Motor neuron (in vitro differentiated cells): ENCODE measurements around the gene THSD7A. TPM values are rescaled to one million over a fixed set of nuclear protein-coding genes. Genes with fewer than 3 reads are reported as not detected.

Experiments
- ATAC-seq, 8 experiments: fragments of 200-7000 bp; cut with Tn5 transposase; replicated peaks in 6 of 8; 2 replicates each; pipeline ENCODE4 v1.8.0; 2021; ENCODE audit warnings: mild to moderate bottlenecking in 8 of 8, moderate library complexity in 8 of 8
- H3K27ac ChIP-seq, 2 donors: fragments of 250-450 bp; sonication (Bioruptor Pico); 2 replicates each; pipeline ENCODE4 v1.9.0; 2021; ENCODE audit warnings: antibody characterized with exemption in 2 of 2, mild to moderate bottlenecking in 2 of 2, moderate library complexity in 1 of 2
- H3K4me1 ChIP-seq, 2 donors: fragments of 250-450 bp; sonication (Bioruptor Pico); replicated peaks in 1 of 2; 2 replicates each; pipeline ENCODE4 v1.6.1; 2021; ENCODE audit warnings: antibody characterized with exemption in 2 of 2, mild to moderate bottlenecking in 2 of 2, moderate library complexity in 1 of 2
- H3K4me3 ChIP-seq, 5 donors: fragments of 250-450 bp; sonication (Bioruptor Pico); 2 replicates each; pipeline ENCODE4 v1.9.0; 2021; ENCODE audit warnings: antibody characterized with exemption in 5 of 5, mild to moderate bottlenecking in 5 of 5, moderate library complexity in 4 of 5
- WGBS, 10 experiments: fragments of 450-650 bp; shearing (Covaris generic); methylation state at CpG; one replicate each; pipeline ENCODE4 v1.0.0; 2022; 5-methylcytosine and 5-hydroxymethylcytosine counted together
- in situ Hi-C, 9 experiments: fragments of 400-800 bp; cut with MboI; loops; one replicate each; pipeline ENCODE4 v1.15.0; 2021; ENCODE audit warnings: low sequenced_read_pairs in 9 of 9, low pct_unique_long_range_greater_than_20kb in 2 of 9; ENCODE audit not compliant: unreplicated experiment in 9 of 9
- total RNA-seq, 8 experiments: library from RNA; unstranded; fragments of 300-600 nt; gene quantifications; 2 replicates each; pipeline versions ENCODE4 v1.2.3 to v1.2.4, GENCODE V29; 2022

Gene THSD7A
- total RNA-seq, 8 experiments from 2014 or later: 1.1 to 24.7 (median 9.6) TPM

- no peak overlapping the region for H3K4me3 ChIP-seq
- peaks cover 11 to 22% of the 10 kb centered on the region in 2 donors for H3K4me1 ChIP-seq
- ATAC-seq: peak in 1 of 8 experiments; percentile 22
- no peak overlapping the region for H3K27ac ChIP-seq
- in situ Hi-C loops: no loop called here
These were observed 94.3 kb downstream of the THSD7A start for GRCh38 chr7:11737723-11738122.

- in situ Hi-C loops: no loop called here
- no peak overlapping the region for H3K4me3 ChIP-seq
- H3K27ac ChIP-seq: no peak overlapping the region
- ATAC-seq: peak in 3 of 8 experiments; percentile 49 to 89 (median 51)
- WGBS, 10 experiments: 4 to 90% (median 75%) methylated on average over 1 to 4 of the region's 4 CpGs
- peaks cover 3 to 29% of the 10 kb centered on the region in 2 donors for H3K4me1 ChIP-seq
These were observed 99.8 kb downstream of the THSD7A start for GRCh38 chr7:11732207-11732606.

GRCh38 chr7:11730725-11731124 is 101.3 kb downstream of the THSD7A start:
- H3K27ac ChIP-seq: no peak overlapping the region
- in situ Hi-C loops: no loop called here
- WGBS, 10 experiments: 36 to 100% (median 93%) methylated on average over 1 of the region's 1 CpG
- H3K4me1 ChIP-seq: peaks cover 6 to 42% of the 10 kb centered on the region in 2 donors
- H3K4me3 ChIP-seq: no peak overlapping the region
- ATAC-seq: no peak

- Histone ChIP-seq H3K27ac (no peak overlapping the region), H3K4me3 (no peak overlapping the region), H3K4me1 (peaks cover 5 to 36% of the 10 kb centered on the region in 2 donors)
- no peak for ATAC-seq
- 80 to 100% (median 92%) methylated on average over 1 of the region's 1 CpG; no CpG with 5 or more reads in 1 of the 10 experiments for WGBS, 10 experiments
- in situ Hi-C loops: no loop called here
These were observed 104.1 kb downstream of the THSD7A start for GRCh38 chr7:11727864-11728263.

- peak in 6 of 8 experiments; percentile 22 to 92 (median 32) for ATAC-seq
- Histone ChIP-seq H3K4me1 (peaks cover 3 to 25% of the 10 kb centered on the region in 2 donors), H3K4me3 (no peak overlapping the region), H3K27ac (no peak overlapping the region)
- in situ Hi-C loops: no loop called here
- 0 to 92% (median 45%) methylated on average over 1 to 6 of the region's 6 CpGs; no CpG with 5 or more reads in 2 of the 10 experiments for WGBS, 10 experiments
These were observed 105.2 kb downstream of the THSD7A start for GRCh38 chr7:11726794-11727155.

- peak in 3 of 8 experiments; percentile 25 to 41 (median 25) for ATAC-seq
These were observed 105.8 kb downstream of the THSD7A start for GRCh38 chr7:11726001-11726793.

GRCh38 chr7:11716185-11716584 is 115.8 kb downstream of the THSD7A start:
- in situ Hi-C loops: no loop called here
- no peak overlapping the region for H3K4me3 ChIP-seq
- no peak overlapping the region for H3K27ac ChIP-seq
- H3K4me1 ChIP-seq: peaks cover 0 to 4% of the 10 kb centered on the region in 2 donors
- ATAC-seq: no peak

More at GRCh38 chr7:11726001-11726793, 105.8 kb downstream of the THSD7A start:
- Histone ChIP-seq H3K4me1 (peaks cover 3 to 21% of the 10 kb centered on the region in 2 donors), H3K4me3 (no peak overlapping the region), H3K27ac (no peak overlapping the region)
- 3 to 85% (median 69%) methylated on average over 2 to 7 of the region's 7 CpGs; no CpG with 5 or more reads in 1 of the 10 experiments for WGBS, 10 experiments
- in situ Hi-C loops: no loop called here

GRCh38 chr7:11714676-11715075 is 117.3 kb downstream of the THSD7A start:
- 50 to 100% (median 100%) methylated on average over 1 to 2 of the region's 2 CpGs for WGBS, 10 experiments
- ATAC-seq: no peak
- Histone ChIP-seq H3K4me1 (peaks cover 4 to 11% of the 10 kb centered on the region in 2 donors), H3K27ac (no peak overlapping the region), H3K4me3 (no peak overlapping the region)
- in situ Hi-C loops: no loop called here

GRCh38 chr7:11714205-11714604 is 117.8 kb downstream of the THSD7A start:
- no peak overlapping the region for H3K4me3 ChIP-seq
- H3K27ac ChIP-seq: no peak overlapping the region
- H3K4me1 ChIP-seq: peaks cover 9 to 16% of the 10 kb centered on the region in 2 donors
- no peak for ATAC-seq
- 0 to 50% (median 29%) methylated on average over 1 of the region's 1 CpG; no CpG with 5 or more reads in 4 of the 10 experiments for WGBS, 10 experiments
- in situ Hi-C loops: no loop called here

- in situ Hi-C loops: no loop called here
- Histone ChIP-seq H3K4me3 (no peak overlapping the region), H3K4me1 (peaks cover 12 to 24% of the 10 kb centered on the region in 2 donors), H3K27ac (no peak overlapping the region)
- ATAC-seq: peak in 4 of 8 experiments; percentile 16 to 46 (median 36)
- WGBS, 10 experiments: 33 to 100% (median 64%) methylated on average over 1 to 3 of the region's 3 CpGs
These were observed 118.6 kb downstream of the THSD7A start for GRCh38 chr7:11713352-11713751.

- in situ Hi-C loops: no loop called here
- no peak overlapping the region for H3K4me3 ChIP-seq
- H3K4me1 ChIP-seq: peaks cover 20 to 46% of the 10 kb centered on the region in 2 donors
- 0 to 100% (median 43%) methylated on average over 1 of the region's 1 CpG; no CpG with 5 or more reads in 1 of the 10 experiments for WGBS, 10 experiments
- H3K27ac ChIP-seq: no peak overlapping the region
- ATAC-seq: no peak
These were observed 121.6 kb downstream of the THSD7A start for GRCh38 chr7:11710377-11710776.

GRCh38 chr7:11709196-11709595 is 122.8 kb downstream of the THSD7A start:
- peak in 5 of 8 experiments; percentile 79 to 88 (median 80) for ATAC-seq
- Histone ChIP-seq H3K4me3 (no peak overlapping the region), H3K4me1 (peaks cover 20 to 46% of the 10 kb centered on the region in 2 donors), H3K27ac (no peak overlapping the region)
- in situ Hi-C loops: no loop called here

GRCh38 chr7:11707606-11708193 is 124.3 kb downstream of the THSD7A start:
- H3K4me3 ChIP-seq: no peak overlapping the region
- in situ Hi-C loops: no loop called here
- H3K27ac ChIP-seq: no peak overlapping the region
- H3K4me1 ChIP-seq: peaks cover 20 to 42% of the 10 kb centered on the region in 2 donors
- ATAC-seq: peak in 3 of 8 experiments; percentile 93 to 98 (median 96)
- 38 to 100% (median 84%) methylated on average over 1 to 2 of the region's 2 CpGs for WGBS, 10 experiments
